Measurements from ENCODE around the gene CDC42SE2.
A peak's percentile ranks its signal among the peaks of the same experiment; 100 is the strongest.
"Not testable (repeated sequence)": the region's sequence is repeated elsewhere in the genome, so short reads cannot be mapped to it uniquely, and the experiment has no call there.

The CDC42SE2 gene

GRCh38 chr5:131396015-131396414 lies 132.2 kb downstream of the CDC42SE2 start:
- no peak for FAIRE-seq

GRCh38 chr5:131396630-131397273 lies 132.9 kb downstream of the CDC42SE2 start:
- FAIRE-seq = no peak

- not testable (repeated sequence) for FAIRE-seq
Observed at GRCh38 chr5:131399007-131399406, 135.2 kb downstream of the CDC42SE2 start.

GRCh38 chr5:131400585-131400984 lies 136.7 kb downstream of the CDC42SE2 start:
- FAIRE-seq = no peak

- FAIRE-seq = no peak
Observed at GRCh38 chr5:131405674-131406073, 141.8 kb downstream of the CDC42SE2 start.

GRCh38 chr5:131406076-131406475 lies 142.2 kb downstream of the CDC42SE2 start:
- no peak for FAIRE-seq

GRCh38 chr5:131406975-131407638 lies 143.3 kb downstream of the CDC42SE2 start:
- no peak for FAIRE-seq

- FAIRE-seq = no peak
Observed at GRCh38 chr5:131413605-131414559, 150.0 kb downstream of the CDC42SE2 start.

- no peak for FAIRE-seq
Observed at GRCh38 chr5:131416729-131417128, 152.9 kb downstream of the CDC42SE2 start.

- FAIRE-seq = no peak
Observed at GRCh38 chr5:131417240-131417869, 153.5 kb downstream of the CDC42SE2 start.

GRCh38 chr5:131418846-131419245 lies 155.0 kb downstream of the CDC42SE2 start:
- peak; percentile 76 for FAIRE-seq

- FAIRE-seq = no peak
Observed at GRCh38 chr5:131419877-131420276, 156.0 kb downstream of the CDC42SE2 start.

- no peak for FAIRE-seq
Observed at GRCh38 chr5:131423056-131423455, 159.2 kb downstream of the CDC42SE2 start.

- no peak for FAIRE-seq
Observed at GRCh38 chr5:131426011-131426410, 162.2 kb downstream of the CDC42SE2 start.

GRCh38 chr5:131430794-131431193 lies 166.9 kb downstream of the CDC42SE2 start:
- FAIRE-seq = no peak

- no peak for FAIRE-seq
Observed at GRCh38 chr5:131431794-131432193, 167.9 kb downstream of the CDC42SE2 start.

GRCh38 chr5:131433109-131433508 lies 169.3 kb downstream of the CDC42SE2 start:
- no peak for FAIRE-seq

- FAIRE-seq = no peak
Observed at GRCh38 chr5:131436081-131436480, 172.2 kb downstream of the CDC42SE2 start.

GRCh38 chr5:131441184-131441583 lies 177.3 kb downstream of the CDC42SE2 start:
- FAIRE-seq = no peak

Measured in colon (tissue), 2 donors.